ENCODE results near the gene ARHGAP10. TPM values are rescaled to one million over a fixed set of nuclear protein-coding genes. Genes with fewer than 3 reads are reported as not detected.

ARHGAP10 gene
- total RNA-seq, 1 experiment from 2014 or later, result 36.6 TPM

DNA sequence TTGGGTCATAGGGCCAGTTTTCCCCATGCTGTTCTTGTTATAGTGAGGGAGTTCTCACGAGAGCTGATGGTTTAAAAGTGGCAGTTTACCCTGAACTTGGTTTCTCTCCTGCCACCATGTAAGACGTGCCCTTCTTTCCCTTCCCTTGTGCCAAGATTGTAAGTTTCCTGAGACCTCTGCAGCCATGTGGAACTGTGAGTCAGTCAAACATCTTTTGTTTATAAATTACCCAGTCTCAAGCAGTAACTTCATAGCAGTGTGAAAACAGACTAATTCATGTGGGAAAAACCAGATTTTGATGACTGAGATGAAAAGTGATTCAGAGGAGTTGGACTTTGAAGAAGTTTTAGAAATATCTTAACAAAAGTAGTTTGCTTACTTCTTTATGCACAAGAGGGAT lies 101.4 kb downstream of the ARHGAP10 start:
- no peak for DNase-seq
- H3K36me3 ChIP-seq (ENCODE audit: control insufficient read depth, insufficient read depth, low read length), result no peaks in the 10 kb centered on the region
- no peaks in the 10 kb centered on the region for H3K27me3 ChIP-seq (replicated peaks; ENCODE audit: control insufficient read depth, insufficient read depth, low read length)
- intact Hi-C loops (cut with micrococcal nuclease; ENCODE audit: unreplicated experiment), result no loop called here
- H3K9me3 Mint-ChIP-seq (ENCODE audit: unreplicated experiment), result no peaks in the 10 kb centered on the region
- BruUV-seq (replicated peaks), result no TSS peak
- peaks cover 6% of the 10 kb centered on the region for H3K36me3 Mint-ChIP-seq (ENCODE audit: insufficient read depth, unreplicated experiment)
- no peaks in the 10 kb centered on the region for H3K9me3 ChIP-seq
- H3K27ac Mint-ChIP-seq (ENCODE audit: unreplicated experiment), result no peak overlapping the region
- H3K4me3 ChIP-seq (ENCODE audit: low read depth, low read length), result no peak overlapping the region
- peaks cover 11% of the 10 kb centered on the region; the same call in 1 of the 2 replicates for H3K4me1 ChIP-seq
- H3K4me1 Mint-ChIP-seq (ENCODE audit: low read depth, unreplicated experiment), result peaks cover 19% of the 10 kb centered on the region
- ChIA-PET CTCF (no interaction called here), POLR2A (no interaction called here)
- TF ChIP-seq, protein P1, sequence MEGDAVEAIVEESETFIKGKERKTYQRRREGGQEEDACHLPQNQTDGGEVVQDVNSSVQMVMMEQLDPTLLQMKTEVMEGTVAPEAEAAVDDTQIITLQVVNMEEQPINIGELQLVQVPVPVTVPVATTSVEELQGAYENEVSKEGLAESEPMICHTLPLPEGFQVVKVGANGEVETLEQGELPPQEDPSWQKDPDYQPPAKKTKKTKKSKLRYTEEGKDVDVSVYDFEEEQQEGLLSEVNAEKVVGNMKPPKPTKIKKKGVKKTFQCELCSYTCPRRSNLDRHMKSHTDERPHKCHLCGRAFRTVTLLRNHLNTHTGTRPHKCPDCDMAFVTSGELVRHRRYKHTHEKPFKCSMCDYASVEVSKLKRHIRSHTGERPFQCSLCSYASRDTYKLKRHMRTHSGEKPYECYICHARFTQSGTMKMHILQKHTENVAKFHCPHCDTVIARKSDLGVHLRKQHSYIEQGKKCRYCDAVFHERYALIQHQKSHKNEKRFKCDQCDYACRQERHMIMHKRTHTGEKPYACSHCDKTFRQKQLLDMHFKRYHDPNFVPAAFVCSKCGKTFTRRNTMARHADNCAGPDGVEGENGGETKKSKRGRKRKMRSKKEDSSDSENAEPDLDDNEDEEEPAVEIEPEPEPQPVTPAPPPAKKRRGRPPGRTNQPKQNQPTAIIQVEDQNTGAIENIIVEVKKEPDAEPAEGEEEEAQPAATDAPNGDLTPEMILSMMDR (IDR thresholded peaks at IDR 0.05; ENCODE audit: insufficient read depth in 1 of 2, low read depth in 1 of 2, low read length in 1 of 2, severe bottlenecking in 1 of 2, unreplicated experiment in 1 of 2), result no peak
- no peak overlapping the region for H3K4me3 Mint-ChIP-seq (ENCODE audit: unreplicated experiment)
- no peaks in the 10 kb centered on the region for H3K27me3 Mint-ChIP-seq (ENCODE audit: insufficient read depth, unreplicated experiment)

DNA sequence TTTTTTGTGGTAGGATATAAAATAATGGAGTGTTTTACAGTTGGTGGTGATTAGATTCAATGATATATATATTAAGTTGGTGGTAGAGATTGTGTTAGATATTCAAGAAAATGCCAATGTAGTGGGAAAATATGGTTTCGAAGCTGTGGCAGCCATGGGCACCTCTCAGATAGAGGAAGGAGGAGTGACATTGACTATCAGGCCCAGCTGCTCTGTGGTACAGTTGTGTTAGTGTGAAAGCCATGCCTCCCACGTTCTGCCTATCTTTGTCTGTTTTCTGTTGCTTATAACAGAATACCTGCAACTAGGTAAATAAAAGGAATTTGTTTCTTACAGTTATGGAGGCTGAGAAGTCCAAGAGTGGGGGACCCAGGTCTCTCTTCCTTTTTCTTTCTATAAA lies 101.9 kb downstream of the ARHGAP10 start:
- ChIA-PET POLR2A (no interaction called here), CTCF (no interaction called here)
- Mint-ChIP-seq H3K36me3 (ENCODE audit: insufficient read depth, unreplicated experiment) (peaks cover 6% of the 10 kb centered on the region), H3K27me3 (ENCODE audit: insufficient read depth, unreplicated experiment) (no peaks in the 10 kb centered on the region), H3K4me1 (ENCODE audit: low read depth, unreplicated experiment) (peaks cover 23% of the 10 kb centered on the region), H3K9me3 (ENCODE audit: unreplicated experiment) (no peaks in the 10 kb centered on the region), H3K27ac (ENCODE audit: unreplicated experiment) (no peak overlapping the region), H3K4me3 (ENCODE audit: unreplicated experiment) (no peak overlapping the region)
- Histone ChIP-seq H3K9me3 (no peaks in the 10 kb centered on the region), H3K4me3 (ENCODE audit: low read depth, low read length) (no peak overlapping the region), H3K36me3 (ENCODE audit: control insufficient read depth, insufficient read depth, low read length) (no peaks in the 10 kb centered on the region), H3K27me3 (replicated peaks; ENCODE audit: control insufficient read depth, insufficient read depth, low read length) (no peaks in the 10 kb centered on the region), H3K4me1 (peaks cover 11% of the 10 kb centered on the region; the same call in 1 of the 2 replicates)
- intact Hi-C loops (cut with micrococcal nuclease; ENCODE audit: unreplicated experiment), result no loop called here
- TF ChIP-seq, protein P1 (IDR thresholded peaks at IDR 0.05; ENCODE audit: insufficient read depth in 1 of 2, low read depth in 1 of 2, low read length in 1 of 2, severe bottlenecking in 1 of 2, unreplicated experiment in 1 of 2), result no peak
- no peak for DNase-seq
- BruUV-seq (replicated peaks), result no TSS peak

DNA sequence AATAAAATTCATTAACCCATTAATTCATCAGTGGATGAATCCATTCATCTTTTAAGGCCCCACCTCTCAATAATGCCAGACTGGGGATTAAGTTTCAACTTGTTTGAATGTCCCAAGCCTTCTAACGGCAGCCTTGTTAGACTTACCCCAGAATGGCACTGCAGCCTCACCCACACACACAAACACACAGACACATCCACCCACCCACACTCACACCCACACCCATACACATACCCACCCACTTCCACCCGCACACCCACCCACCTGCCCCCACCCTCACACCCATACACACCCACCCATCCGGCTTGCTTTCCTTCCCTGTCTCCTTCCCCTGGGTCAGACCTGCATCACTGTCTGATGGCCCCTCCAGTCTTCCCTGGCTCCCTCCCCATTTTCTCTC lies 102.6 kb downstream of the ARHGAP10 start:
- no peak overlapping the region for H3K4me3 ChIP-seq (ENCODE audit: low read depth, low read length)
- peaks cover 28% of the 10 kb centered on the region for H3K4me1 Mint-ChIP-seq (ENCODE audit: low read depth, unreplicated experiment)
- H3K36me3 ChIP-seq (ENCODE audit: control insufficient read depth, insufficient read depth, low read length), result no peaks in the 10 kb centered on the region
- CTCF ChIA-PET, result no interaction called here
- H3K27ac Mint-ChIP-seq (ENCODE audit: unreplicated experiment), result no peak overlapping the region
- H3K9me3 Mint-ChIP-seq (ENCODE audit: unreplicated experiment), result no peaks in the 10 kb centered on the region
- H3K4me3 Mint-ChIP-seq (ENCODE audit: unreplicated experiment), result no peak overlapping the region
- H3K27me3 ChIP-seq (replicated peaks; ENCODE audit: control insufficient read depth, insufficient read depth, low read length), result no peaks in the 10 kb centered on the region
- no peaks in the 10 kb centered on the region for H3K27me3 Mint-ChIP-seq (ENCODE audit: insufficient read depth, unreplicated experiment)
- intact Hi-C loops (cut with micrococcal nuclease; ENCODE audit: unreplicated experiment), result no loop called here
- BruUV-seq (replicated peaks), result no TSS peak
- H3K4me1 ChIP-seq, result peaks cover 11% of the 10 kb centered on the region; the same call in 1 of the 2 replicates
- no peak for DNase-seq
- POLR2A ChIA-PET, result no interaction called here
- peaks cover 6% of the 10 kb centered on the region for H3K36me3 Mint-ChIP-seq (ENCODE audit: insufficient read depth, unreplicated experiment)
- H3K9me3 ChIP-seq, result no peaks in the 10 kb centered on the region
- TF ChIP-seq, protein P1 (IDR thresholded peaks at IDR 0.05; ENCODE audit: insufficient read depth in 1 of 2, low read depth in 1 of 2, low read length in 1 of 2, severe bottlenecking in 1 of 2, unreplicated experiment in 1 of 2), result no peak
